ENCODE data around the gene SLAMF7. TPM values are rescaled to one million over a fixed set of nuclear protein-coding genes. Genes with fewer than 3 reads are reported as not detected.

The SLAMF7 gene
- total and polyA plus RNA-seq, 10 of the 15 experiments (the other 5 are each of a cell fraction or from before 2014, with no cell fraction given): 66.6 to 284 (median 108) TPM

- TF ChIP-seq JUND (IDR thresholded peaks at IDR 0.05; ENCODE audit: low read depth, low read length): no peak
- 0 out of 2 replicates have a peak, but pooled peaks have one; percentile 66 for TF ChIP-seq CBX5 (IDR thresholded peaks at IDR 0.05; ENCODE audit: low read depth)
- TF ChIP-seq SMC3 (IDR thresholded peaks at IDR 0.05; ENCODE audit: borderline replicate concordance, low read length): peak; percentile 96
- no peak for TF ChIP-seq RCOR1 (conservative IDR thresholded peaks at IDR 0.05; ENCODE audit: low read depth, low read length)
- TF ChIP-seq RFX5 (IDR thresholded peaks at IDR 0.05; ENCODE audit: low read depth, low read length): no peak
- peak; percentile 88 for TF ChIP-seq FOXM1 (IDR thresholded peaks at IDR 0.05; ENCODE audit: low read depth, low read length)
- peak; percentile 100 for TF ChIP-seq GATAD2B (conservative IDR thresholded peaks at IDR 0.05; ENCODE audit: low read depth)
- peak; percentile 29; the same call in 1 of the 2 replicates for TF ChIP-seq ZNF384 (IDR thresholded peaks at IDR 0.05; ENCODE audit: borderline replicate concordance, low read depth, low read length)
- no peak for TF ChIP-seq EZH2 (IDR thresholded peaks at IDR 0.05; ENCODE audit: borderline replicate concordance, control insufficient read depth, low read depth, low read length)
- TF ChIP-seq STAT3 (IDR thresholded peaks at IDR 0.05; ENCODE audit: low read depth, low read length): peak; percentile 67; the same call in 1 of the 2 replicates
- TF ChIP-seq CREM (IDR thresholded peaks at IDR 0.05; ENCODE audit: low read depth): peak; percentile 40; the same call in 1 of the 2 replicates
- no peak for TF ChIP-seq NR2F1 (conservative IDR thresholded peaks at IDR 0.05)
- TF ChIP-seq ZBED1 (IDR thresholded peaks at IDR 0.05; ENCODE audit: borderline replicate concordance): peak; percentile 85; the same call in 1 of the 2 replicates
- peak; percentile 44; the same call in 1 of the 2 replicates for TF ChIP-seq TAF1 (IDR thresholded peaks at IDR 0.05; ENCODE audit: borderline replicate concordance, low read depth, low read length)
- peak; percentile 79 for TF ChIP-seq ZNF207 (IDR thresholded peaks at IDR 0.05; ENCODE audit: borderline replicate concordance)
- TF ChIP-seq ZNF592 (IDR thresholded peaks at IDR 0.05): peak; percentile 92; the same call in 1 of the 2 replicates
- TF ChIP-seq SP1 (IDR thresholded peaks at IDR 0.05; ENCODE audit: low read depth, low read length): peak; percentile 65
- peak; percentile 8 for TF ChIP-seq E2F8 (IDR thresholded peaks at IDR 0.05; ENCODE audit: low read depth, partially characterized antibody)
- TF ChIP-seq PKNOX1 (IDR thresholded peaks at IDR 0.05): 0 out of 2 replicates have a peak, but pooled peaks have one; percentile 14
- 0 out of 2 replicates have a peak, but pooled peaks have one; percentile 29 for TF ChIP-seq ZBTB33 (IDR thresholded peaks at IDR 0.05)
Measured at GRCh38 chr1:160726498-160727315, 12.3 kb upstream of the SLAMF7 start (continued).

Data from GM12878 (cell line).